ENCODE data around the gene THRSP. TPM values are rescaled to one million over a fixed set of nuclear protein-coding genes. Genes with fewer than 3 reads are reported as not detected.

The THRSP gene
- polyA plus RNA-seq, 2 of the 4 experiments (the other 2 are of a cell fraction) = not detected

GRCh38 chr11:78111298-78111697, 47.6 kb downstream of the THRSP start (continued):
- TF ChIP-seq, protein P1, sequence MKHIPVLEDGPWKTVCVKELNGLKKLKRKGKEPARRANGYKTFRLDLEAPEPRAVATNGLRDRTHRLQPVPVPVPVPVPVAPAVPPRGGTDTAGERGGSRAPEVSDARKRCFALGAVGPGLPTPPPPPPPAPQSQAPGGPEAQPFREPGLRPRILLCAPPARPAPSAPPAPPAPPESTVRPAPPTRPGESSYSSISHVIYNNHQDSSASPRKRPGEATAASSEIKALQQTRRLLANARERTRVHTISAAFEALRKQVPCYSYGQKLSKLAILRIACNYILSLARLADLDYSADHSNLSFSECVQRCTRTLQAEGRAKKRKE (CRISPR knock-in tag; IDR thresholded peaks at IDR 0.05; ENCODE audit: low read depth) = no peak
- TF ChIP-seq KDM1A (IDR thresholded peaks at IDR 0.05; ENCODE audit: low read depth) = no peak

DNA sequence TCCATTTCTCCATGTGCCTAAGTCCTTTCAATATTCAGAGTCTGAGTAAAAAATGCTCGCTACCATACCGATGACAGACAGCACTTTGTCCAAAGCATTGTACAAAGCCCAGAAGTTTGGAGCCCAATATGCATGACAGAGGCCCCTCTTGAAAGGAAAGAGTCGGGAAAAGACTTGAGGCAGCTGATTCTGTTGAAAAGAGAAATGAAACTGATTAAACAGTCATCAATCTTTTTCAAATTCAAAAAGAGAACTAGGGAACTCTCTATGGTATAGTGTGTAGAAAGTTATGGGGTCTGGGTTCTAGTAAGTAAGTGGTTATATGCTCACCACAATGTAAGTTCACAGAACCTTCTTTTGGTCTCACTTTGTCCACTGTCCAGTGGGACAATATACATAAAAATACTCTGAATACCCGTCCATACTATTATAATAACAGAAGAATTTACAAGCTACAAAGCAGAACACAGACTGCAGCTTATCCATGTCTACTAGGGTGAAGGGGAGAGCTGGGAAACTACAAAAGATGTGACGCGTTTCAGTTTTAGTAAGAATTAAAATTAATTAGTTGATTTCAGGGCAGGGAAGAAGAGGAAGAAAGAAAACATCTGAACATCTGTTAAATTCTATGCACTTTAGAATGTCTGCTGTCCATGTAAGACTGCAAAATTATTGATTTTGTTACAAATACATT, 49.1 kb downstream of the THRSP start:
- Histone ChIP-seq H3K4me2 (no peak overlapping the region), H3K4me1 (no peaks in the 10 kb centered on the region), H3K27ac (no peak overlapping the region), H3K4me3 (no peak overlapping the region), H3K9me3 (no peaks in the 10 kb centered on the region)
- POLR2A ChIA-PET = no interaction called here
- FAIRE-seq (no peak), DNase-seq (ENCODE audit: low read depth in 1 of 2, low spot score in 1 of 2) (no peak), ATAC-seq (no peak)
- 91% methylated on average over 6 of the region's 6 CpGs for WGBS (ENCODE audit: missing lambda C conversion rate)
- CTCF ChIA-PET = no interaction called here
- TF ChIP-seq FOSB (CRISPR knock-in tag; IDR thresholded peaks at IDR 0.05) (no peak), GATA3 (IDR thresholded peaks at IDR 0.05; ENCODE audit: borderline replicate concordance) (no peak), KDM1A (IDR thresholded peaks at IDR 0.05; ENCODE audit: low read depth) (no peak), JUN (IDR thresholded peaks at IDR 0.05) (no peak), FOXS1 (CRISPR knock-in tag; IDR thresholded peaks at IDR 0.05) (no peak), SMC3 (IDR thresholded peaks at IDR 0.05) (no peak), HES2 (IDR thresholded peaks at IDR 0.05) (no peak), USF2 (IDR thresholded peaks at IDR 0.05) (no peak), PBX3 (IDR thresholded peaks at IDR 0.05) (no peak), E2F6 (IDR thresholded peaks at IDR 0.05; ENCODE audit: borderline replicate concordance, low read depth) (no peak)
- TF ChIP-seq, protein P2, sequence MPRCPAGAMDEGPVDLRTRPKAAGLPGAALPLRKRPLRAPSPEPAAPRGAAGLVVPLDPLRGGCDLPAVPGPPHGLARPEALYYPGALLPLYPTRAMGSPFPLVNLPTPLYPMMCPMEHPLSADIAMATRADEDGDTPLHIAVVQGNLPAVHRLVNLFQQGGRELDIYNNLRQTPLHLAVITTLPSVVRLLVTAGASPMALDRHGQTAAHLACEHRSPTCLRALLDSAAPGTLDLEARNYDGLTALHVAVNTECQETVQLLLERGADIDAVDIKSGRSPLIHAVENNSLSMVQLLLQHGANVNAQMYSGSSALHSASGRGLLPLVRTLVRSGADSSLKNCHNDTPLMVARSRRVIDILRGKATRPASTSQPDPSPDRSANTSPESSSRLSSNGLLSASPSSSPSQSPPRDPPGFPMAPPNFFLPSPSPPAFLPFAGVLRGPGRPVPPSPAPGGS (IDR thresholded peaks at IDR 0.05) = no peak
- TF ChIP-seq, protein P3, sequence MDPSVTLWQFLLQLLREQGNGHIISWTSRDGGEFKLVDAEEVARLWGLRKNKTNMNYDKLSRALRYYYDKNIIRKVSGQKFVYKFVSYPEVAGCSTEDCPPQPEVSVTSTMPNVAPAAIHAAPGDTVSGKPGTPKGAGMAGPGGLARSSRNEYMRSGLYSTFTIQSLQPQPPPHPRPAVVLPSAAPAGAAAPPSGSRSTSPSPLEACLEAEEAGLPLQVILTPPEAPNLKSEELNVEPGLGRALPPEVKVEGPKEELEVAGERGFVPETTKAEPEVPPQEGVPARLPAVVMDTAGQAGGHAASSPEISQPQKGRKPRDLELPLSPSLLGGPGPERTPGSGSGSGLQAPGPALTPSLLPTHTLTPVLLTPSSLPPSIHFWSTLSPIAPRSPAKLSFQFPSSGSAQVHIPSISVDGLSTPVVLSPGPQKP (IDR thresholded peaks at IDR 0.05; ENCODE audit: low read depth, low read length) = no peak

Other genes with a start within 250 kb of the THRSP start
- gene RSF1, start 243.1 kb upstream of the THRSP start, polyA plus RNA-seq (2011; rRNA removed) = 29.6 TPM in 2 replicates
- 15.4 to 18.8 TPM (median 17.6 TPM) in 3 replicates for gene RSF1, start 243.1 kb upstream of the THRSP start, polyA plus RNA-seq (2017; fragmentation: RNase III; extraction: RNeasy Plus Mini Kit Qiagen cat#74134 plus additional on column Dnase treatment)
- gene AAMDC, start 242.7 kb upstream of the THRSP start, polyA plus RNA-seq (2011; rRNA removed) = 17.7 and 25.4 TPM in 2 replicates
- gene AAMDC, start 242.7 kb upstream of the THRSP start, polyA plus RNA-seq (2017; fragmentation: RNase III; extraction: RNeasy Plus Mini Kit Qiagen cat#74134 plus additional on column Dnase treatment) = 31.3 to 41.8 TPM (median 36.5 TPM) in 3 replicates
- gene INTS4, start 69.2 kb upstream of the THRSP start, polyA plus RNA-seq (2011; rRNA removed) = 35.3 and 39.4 TPM in 2 replicates
- gene INTS4, start 69.2 kb upstream of the THRSP start, polyA plus RNA-seq (2017; fragmentation: RNase III; extraction: RNeasy Plus Mini Kit Qiagen cat#74134 plus additional on column Dnase treatment) = 20.2 to 23.2 TPM (median 22.0 TPM) in 3 replicates
- gene KCTD14, start 40.6 kb upstream of the THRSP start, polyA plus RNA-seq (2011; rRNA removed) = 3.2 and 3.6 TPM in 2 replicates
- gene KCTD14, start 40.6 kb upstream of the THRSP start, polyA plus RNA-seq (2017; fragmentation: RNase III; extraction: RNeasy Plus Mini Kit Qiagen cat#74134 plus additional on column Dnase treatment) = 2.4 to 2.7 TPM (median 2.6 TPM) in 3 replicates
- gene NDUFC2, start 16.0 kb downstream of the THRSP start, polyA plus RNA-seq (2011; rRNA removed) = 138 and 148 TPM in 2 replicates
- 241 to 277 TPM (median 248 TPM) in 3 replicates for gene NDUFC2, start 16.0 kb downstream of the THRSP start, polyA plus RNA-seq (2017; fragmentation: RNase III; extraction: RNeasy Plus Mini Kit Qiagen cat#74134 plus additional on column Dnase treatment)
- gene ALG8, start 75.8 kb downstream of the THRSP start, polyA plus RNA-seq (2011; rRNA removed) = 141 and 159 TPM in 2 replicates
- 59.0 to 60.8 TPM (median 60.2 TPM) in 3 replicates for gene ALG8, start 75.8 kb downstream of the THRSP start, polyA plus RNA-seq (2017; fragmentation: RNase III; extraction: RNeasy Plus Mini Kit Qiagen cat#74134 plus additional on column Dnase treatment)
- gene KCTD21, start 124.8 kb downstream of the THRSP start, polyA plus RNA-seq (2011; rRNA removed) = 7.2 and 8.2 TPM in 2 replicates
- gene KCTD21, start 124.8 kb downstream of the THRSP start, polyA plus RNA-seq (2017; fragmentation: RNase III; extraction: RNeasy Plus Mini Kit Qiagen cat#74134 plus additional on column Dnase treatment) = 5.9 to 6.4 TPM (median 5.9 TPM) in 3 replicates
- gene USP35, start 125.1 kb downstream of the THRSP start, polyA plus RNA-seq (2011; rRNA removed) = 3.8 and 4.4 TPM in 2 replicates
- 5.5 to 6.4 TPM (median 5.8 TPM) in 3 replicates for gene USP35, start 125.1 kb downstream of the THRSP start, polyA plus RNA-seq (2017; fragmentation: RNase III; extraction: RNeasy Plus Mini Kit Qiagen cat#74134 plus additional on column Dnase treatment)

All from A549 (cell line).